Pancreas (tissue), 10 donors: ENCODE results near the gene SEM1. TPM values are rescaled to one million over a fixed set of nuclear protein-coding genes. Genes with fewer than 3 reads are reported as not detected.

ENCODE experiments used
- ATAC-seq, 4 donors: fragments of 200-7000 bp; cut with Tn5 transposase; one replicate each; pipeline versions ENCODE4 v1.8.0 to v1.9.1; 2020; ENCODE audit warnings: mild to moderate bottlenecking in 4 of 4, moderate library complexity in 4 of 4
- DNase-seq, 6 donors: peaks; one replicate each; pipeline ENCODE4 v3.0.0-alpha.2; 2020
- FAIRE-seq: peaks from 2 replicates; lab custom pipeline; 2012; peaks lifted over from hg19 to GRCh38; lab: Jason Lieb, UNC
- H3K27ac ChIP-seq, 4 donors: fragments of 200-600 bp; sonication (generic); 1 replicate in 3 of 4; 2 replicates in 1 of 4; pipeline versions ENCODE4 v1.5.0 to v1.8.0; 2020
- H3K27me3 ChIP-seq, 4 donors: fragments of 200-600 bp; one replicate each; pipeline ENCODE4 v1.8.0; 2021
- H3K36me3 ChIP-seq, 3 donors: fragments of 200-600 bp; sonication (generic) in 1 of 3; one replicate each; pipeline versions ENCODE4 v1.5.0 to v1.8.0; 2020 to 2021
- H3K4me1 ChIP-seq, 3 donors: fragments of 200-600 bp; one replicate each; pipeline ENCODE4 v1.8.0; 2021
- H3K4me3 ChIP-seq, 4 donors: fragments of 200-600 bp; sonication (generic) in 2 of 4; one replicate each; pipeline versions ENCODE4 v1.5.0 to v1.8.0; 2020 to 2021
- H3K9me3 ChIP-seq, 4 donors: fragments of 200-600 bp; one replicate each; pipeline ENCODE4 v1.8.0; 2021
- CTCF ChIP-seq, 4 donors: fragments of 200-600 bp; sonication (generic) in 3 of 4; IDR thresholded peaks; one replicate each; pipeline versions ENCODE4 v1.5.0 to v1.8.0; 2021; ENCODE audit warnings: antibody characterized with exemption in 4 of 4
- whole genome bisulfite sequencing, 2 donors: extraction: QIAGEN DNeasy Blood & Tissue Kit; methylation state at CpG; one replicate each; pipeline ENCODE4 v1.1.7; 2013; 5-methylcytosine and 5-hydroxymethylcytosine counted together
- intact Hi-C, 3 donors: fragments of 100-400 bp; cut with DNase I; formaldehyde crosslinking; loops; one replicate each; pipeline versions ENCODE4 v1.11.1 to v1.14.2; 2022
- polyA plus RNA-seq, 2 donors: library from polyadenylated mRNA; stranded (reverse); fragments of 200-250 nt; gene quantifications; one replicate each; pipeline ENCODE4 v1.2.3, GENCODE V29; 2013
- total RNA-seq, 6 donors: library from RNA; stranded (reverse); fragmentation: NEBNext Ultra II Directional in 4 of 6; extraction: Animal tissue kit (Norgen Biotek cat#: 25700) in 4 of 6; gene quantifications; one replicate each; pipeline versions ENCODE4 v1.2.1 to v1.2.4, GENCODE V29; 2021 to 2023
- donor health status: healthy with polysubstance abuse.
- donor health status: DM: no; HTN: no; CAD: no; lungs with moderate emphysema.
- donor health status: DM: no; HTN: no; CAD: no.
- donor health status: control.
- donor health status: control.
- donor health status: Bipolar disorder and iron deficiency.
- donor health status: DM: yes; HTN: yes; CAD: no.
- donor health status: DM: no; HTN: no; CAD: no.
- donor health status: DM: no; HTN: no; CAD: no.
- donor health status: DM: yes; HTN: yes; CAD: no.

Gene SEM1
- total and polyA plus RNA-seq, 8 donors = 10.1 to 57.8 (median 13.4) TPM

- no peak for FAIRE-seq
Observed at GRCh38 chr7:96697822-96698221, 11.8 kb downstream of the SEM1 start.

DNA sequence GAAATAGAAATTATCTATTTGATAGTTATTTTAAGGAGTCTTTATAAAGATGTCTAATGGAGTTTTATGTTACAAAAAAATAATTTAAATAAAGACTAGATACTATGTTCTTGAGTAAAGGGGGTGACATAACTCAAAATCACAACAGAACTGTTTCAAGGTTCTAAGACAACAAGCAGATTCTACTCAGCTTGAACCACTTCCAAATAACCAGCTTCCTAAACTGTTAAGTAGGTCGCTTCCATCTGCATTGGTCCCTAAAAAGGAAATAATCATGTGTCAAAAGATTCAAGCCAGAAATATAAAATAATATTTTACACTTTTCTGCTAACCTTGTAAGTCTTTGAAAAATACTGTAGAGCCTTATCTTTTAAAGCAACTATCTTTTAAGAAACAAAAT is 14.1 kb downstream of the SEM1 start:
- H3K36me3 ChIP-seq = peaks cover 0 to 9% (median 3%) of the 10 kb centered on the region in 3 donors
- no peak overlapping the region for H3K27ac ChIP-seq
- FAIRE-seq = no peak
- no peak overlapping the region for H3K4me3 ChIP-seq
- no peak for ATAC-seq
- 93 to 95% methylated on average over 1 of the region's 1 CpG for WGBS, 2 donors
- H3K27me3 ChIP-seq = no peaks in the 10 kb centered on the region
- intact Hi-C loops = no loop called here
- no peak for TF ChIP-seq CTCF (IDR thresholded peaks at IDR 0.05)
- peaks cover 3 to 20% (median 14%) of the 10 kb centered on the region in 3 donors for H3K4me1 ChIP-seq
- no peaks in the 10 kb centered on the region for H3K9me3 ChIP-seq
- DNase-seq = no peak

More at GRCh38 chr7:96697822-96698221, 11.8 kb downstream of the SEM1 start:
- no peaks in the 10 kb centered on the region for H3K9me3 ChIP-seq
- 28 to 39% methylated on average over 3 of the region's 3 CpGs for WGBS, 2 donors
- no peak overlapping the region for H3K4me3 ChIP-seq
- peaks cover 3 to 24% (median 14%) of the 10 kb centered on the region in 3 donors for H3K4me1 ChIP-seq
- no peak for TF ChIP-seq CTCF (IDR thresholded peaks at IDR 0.05)
- H3K36me3 ChIP-seq = peaks cover 0 to 3% (median 2%) of the 10 kb centered on the region in 3 donors
- H3K27ac ChIP-seq = no peak overlapping the region
- ATAC-seq (no peak), DNase-seq (no peak)
- H3K27me3 ChIP-seq = no peaks in the 10 kb centered on the region
- intact Hi-C loops = no loop called here

DNA sequence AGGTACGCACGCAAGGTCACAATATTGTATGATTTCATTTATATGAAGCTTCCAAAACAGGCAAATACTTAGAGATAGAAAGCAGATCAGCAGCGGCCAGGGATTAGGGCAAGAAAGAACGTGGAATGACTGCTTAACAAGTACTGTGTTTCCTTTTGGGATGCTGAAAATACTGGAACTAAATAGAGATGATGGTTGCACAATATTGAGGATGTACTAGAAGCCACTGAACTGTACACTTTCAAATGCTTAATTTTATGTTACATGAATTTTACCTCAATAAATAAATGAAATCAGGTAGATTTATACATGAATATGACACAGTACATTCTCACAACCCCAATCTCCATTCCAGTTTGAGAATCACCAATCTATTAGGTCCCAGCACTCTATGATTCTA is 15.6 kb downstream of the SEM1 start:
- H3K9me3 ChIP-seq = no peaks in the 10 kb centered on the region
- H3K27me3 ChIP-seq = no peaks in the 10 kb centered on the region
- intact Hi-C loops = no loop called here
- DNase-seq (no peak), FAIRE-seq (no peak), ATAC-seq (no peak)
- no peak overlapping the region for H3K4me3 ChIP-seq
- H3K36me3 ChIP-seq = peaks cover 0 to 9% (median 3%) of the 10 kb centered on the region in 3 donors
- H3K27ac ChIP-seq = no peak overlapping the region
- no peak for TF ChIP-seq CTCF (IDR thresholded peaks at IDR 0.05)
- 95% methylated on average over 4 of the region's 4 CpGs for WGBS, 2 donors
- H3K4me1 ChIP-seq = peaks cover 6 to 20% (median 14%) of the 10 kb centered on the region in 3 donors

GRCh38 chr7:96691702-96692101 is 17.9 kb downstream of the SEM1 start:
- no peak for DNase-seq
- Histone ChIP-seq H3K36me3 (peaks cover 0 to 24% (median 3%) of the 10 kb centered on the region in 3 donors), H3K9me3 (no peaks in the 10 kb centered on the region), H3K4me3 (no peak overlapping the region), H3K27ac (no peak overlapping the region), H3K27me3 (no peaks in the 10 kb centered on the region), H3K4me1 (peaks cover 5 to 13% (median 12%) of the 10 kb centered on the region in 3 donors)
- WGBS, 2 donors = 96 to 100% methylated on average over 1 of the region's 1 CpG
- intact Hi-C loops = no loop called here
- FAIRE-seq = no peak
- no peak for TF ChIP-seq CTCF (IDR thresholded peaks at IDR 0.05)
- no peak for ATAC-seq

DNA sequence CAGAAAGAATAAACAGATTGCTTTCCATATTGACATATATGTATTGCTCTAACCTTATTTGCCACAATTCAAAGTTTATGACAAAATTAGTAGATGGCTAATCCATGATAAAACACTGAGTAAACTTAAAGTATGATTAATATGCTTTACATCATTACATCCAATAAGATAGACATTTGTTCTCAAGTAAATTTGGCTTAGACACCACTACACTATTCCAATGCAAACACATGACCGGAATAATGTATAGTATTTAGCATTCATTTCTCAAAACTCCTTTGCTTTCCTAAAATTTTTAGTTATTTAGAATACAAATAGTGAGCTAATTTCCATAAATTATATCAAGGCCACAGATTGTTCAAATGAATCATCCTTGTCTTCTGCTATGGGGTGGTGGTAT is 20.2 kb downstream of the SEM1 start:
- intact Hi-C loops = no loop called here
- peaks cover 0 to 3% (median 0%) of the 10 kb centered on the region in 3 donors for H3K4me1 ChIP-seq
- no peak overlapping the region for H3K4me3 ChIP-seq
- ATAC-seq (no peak), DNase-seq (no peak), FAIRE-seq (no peak)
- no peaks in the 10 kb centered on the region for H3K27me3 ChIP-seq
- H3K9me3 ChIP-seq = no peaks in the 10 kb centered on the region
- H3K36me3 ChIP-seq = peaks cover 0 to 24% (median 3%) of the 10 kb centered on the region in 3 donors
- no peak for TF ChIP-seq CTCF (IDR thresholded peaks at IDR 0.05)
- 96% methylated on average over 1 of the region's 1 CpG for WGBS, 2 donors
- no peak overlapping the region for H3K27ac ChIP-seq
